IMR-90 (cell line): ENCODE data around the gene ACACA. TPM values are rescaled to one million over a fixed set of nuclear protein-coding genes. Genes with fewer than 3 reads are reported as not detected.

Experiments used
- ATAC-seq: fragments of 200-7000 bp; cut with Tn5 transposase; 2 replicates; pipeline ENCODE4 v1.9.1; 2020; ENCODE audit warnings: low read depth, mild to moderate bottlenecking, moderate library complexity
- BruUV-seq: library from RNA; stranded (reverse); fragments of 400-500 nt; replicated peaks from 2 replicates; lab custom pipeline; 2021; lab: Mats Ljungman, UMichigan
- CTCF ChIA-PET: fragments of 300-600 bp; formaldehyde crosslinking; extraction: SDS; loops from one replicate; lab custom pipeline; 2021; ENCODE audit warnings: antibody characterized with exemption; lab: Yijun Ruan, JAX
- POLR2A ChIA-PET: fragments of 300-600 bp; sonication (Branson Sonifier 250); formaldehyde crosslinking; loops from one replicate; lab custom pipeline; 2022; ENCODE audit warnings: antibody characterized with exemption; ENCODE audit not compliant: unreplicated experiment; lab: Charles Lee
- DNase-seq: peaks from one replicate; pipeline ENCODE4 v3.0.0; 2013
- H2AFZ ChIP-seq: replicated peaks from 2 replicates; pipeline ENCODE3; 2013; ENCODE audit warnings: low read length, mild to moderate bottlenecking; ENCODE audit not compliant: poor library complexity
- H2AK5ac ChIP-seq: 2 replicates; pipeline ENCODE4 v1.6.1; 2013; ENCODE audit warnings: low read depth, low read length, inconsistent platforms
- H2AK9ac ChIP-seq: replicated peaks from 2 replicates; pipeline ENCODE3; 2013; ENCODE audit warnings: mild to moderate bottlenecking, low read depth, low read length, moderate library complexity; ENCODE audit not compliant: poor library complexity
- H2BK120ac ChIP-seq: 2 replicates; pipeline ENCODE4 v1.6.1; 2013; ENCODE audit warnings: low read depth, low read length, inconsistent platforms
- H2BK15ac ChIP-seq: 3 replicates; pipeline ENCODE4 v1.6.1; 2013; ENCODE audit warnings: low read depth, low read length, inconsistent platforms
- H2BK20ac ChIP-seq: 2 replicates; pipeline ENCODE4 v1.6.1; 2013; ENCODE audit warnings: low read depth, mild to moderate bottlenecking, inconsistent platforms, low read length, moderate library complexity
- H2BK5ac ChIP-seq: 2 replicates; pipeline ENCODE4 v1.6.1; 2013; ENCODE audit warnings: mild to moderate bottlenecking, low read depth, low read length, inconsistent platforms; ENCODE audit not compliant: poor library complexity, severe bottlenecking
- H3K14ac ChIP-seq: replicated peaks from 2 replicates; pipeline ENCODE4 v1.6.1; 2013; ENCODE audit warnings: low read depth, low read length, inconsistent platforms
- H3K18ac ChIP-seq: 2 replicates; pipeline ENCODE4 v1.6.1; 2013; ENCODE audit warnings: low read depth, low read length, control low read depth
- H3K23ac ChIP-seq: 2 replicates; pipeline ENCODE4 v1.6.1; 2013; ENCODE audit warnings: low read depth, low read length, inconsistent platforms
- H3K27ac ChIP-seq: 2 replicates; pipeline ENCODE4 v1.5.1; 2013; ENCODE audit warnings: mild to moderate bottlenecking, control low read depth, low read length; ENCODE audit not compliant: insufficient read depth
- H3K27me3 ChIP-seq: 2 replicates; pipeline ENCODE4 v1.6.1; 2013; ENCODE audit warnings: low read length; ENCODE audit not compliant: control insufficient read depth, insufficient read depth
- H3K36me3 ChIP-seq: 2 replicates; pipeline ENCODE4 v1.6.1; 2013; ENCODE audit warnings: low read length, mixed read lengths; ENCODE audit not compliant: control insufficient read depth, insufficient read depth
- H3K4ac ChIP-seq: 2 replicates; pipeline ENCODE4 v1.6.1; 2013; ENCODE audit warnings: low read depth, low read length, inconsistent platforms
- H3K4me1 ChIP-seq: 2 replicates; pipeline ENCODE4 v1.6.1; 2013; ENCODE audit warnings: low read length, mixed read lengths; ENCODE audit not compliant: control insufficient read depth, insufficient read depth
- H3K4me2 ChIP-seq: 2 replicates; pipeline ENCODE4 v1.6.1; 2013; ENCODE audit warnings: low read depth, mild to moderate bottlenecking, control low read depth, low read length, moderate library complexity
- H3K4me3 ChIP-seq: 2 replicates; pipeline ENCODE4 v1.5.1; 2013; ENCODE audit warnings: low read depth, mild to moderate bottlenecking, control low read depth, low read length, moderate library complexity; ENCODE audit not compliant: insufficient read depth
- H3K56ac ChIP-seq: 2 replicates; pipeline ENCODE4 v1.6.1; 2013; ENCODE audit warnings: low read length, inconsistent platforms; ENCODE audit not compliant: insufficient read depth; ENCODE audit errors: extremely low read depth
- H3K79me1 ChIP-seq, 2 experiments: 2 replicates each; pipeline ENCODE4 v1.6.1; 2013; ENCODE audit warnings: low read length in 2 of 2, inconsistent platforms in 1 of 2, low read depth in 1 of 2
- H3K9ac ChIP-seq: 2 replicates; pipeline ENCODE4 v1.6.1; 2013; ENCODE audit warnings: low read depth, low read length, control low read depth
- H3K9me1 ChIP-seq: 2 replicates; pipeline ENCODE4 v1.6.1; 2013; ENCODE audit warnings: low read length, inconsistent platforms; ENCODE audit not compliant: insufficient read depth
- H3K9me3 ChIP-seq: 2 replicates; pipeline ENCODE4 v1.6.1; 2013; ENCODE audit warnings: low read length; ENCODE audit not compliant: control insufficient read depth, insufficient read depth
- H4K20me1 ChIP-seq: 2 replicates; pipeline ENCODE4 v1.6.1; 2013; ENCODE audit warnings: low read length, inconsistent platforms; ENCODE audit not compliant: insufficient read depth
- H4K5ac ChIP-seq: 2 replicates; pipeline ENCODE4 v1.6.1; 2013; ENCODE audit warnings: mild to moderate bottlenecking, low read depth, low read length, control low read depth
- H4K8ac ChIP-seq, 2 experiments: 2 replicates each; pipeline ENCODE4 v1.6.1; 2013; ENCODE audit warnings: low read depth in 2 of 2, low read length in 2 of 2, control low read depth in 1 of 2, inconsistent platforms in 1 of 2
- H4K91ac ChIP-seq: 2 replicates; pipeline ENCODE4 v1.6.1; 2013; ENCODE audit warnings: low read depth, low read length, inconsistent platforms; ENCODE audit not compliant: insufficient read depth
- BHLHE40 ChIP-seq: fragments of 150-350 bp; IDR thresholded peaks from 2 replicates; pipeline ENCODE4 v1.6.1; 2016; ENCODE audit warnings: mild to moderate bottlenecking, low read depth, low read length
- CEBPB ChIP-seq: IDR thresholded peaks from 2 replicates; pipeline ENCODE4 v1.6.1; 2012; ENCODE audit warnings: low read depth, low read length, improper control_type of control experiment
- CHD1 ChIP-seq: IDR thresholded peaks from 2 replicates; pipeline ENCODE4 v1.6.1; 2012; ENCODE audit warnings: low read depth, low read length, improper control_type of control experiment
- CTCF ChIP-seq: conservative IDR thresholded peaks from 2 replicates; pipeline ENCODE4 v1.5.1; 2012; ENCODE audit warnings: mild to moderate bottlenecking, low read depth, low read length, improper control_type of control experiment
- ELK1 ChIP-seq: fragments of 150-350 bp; IDR thresholded peaks from 2 replicates; pipeline ENCODE4 v1.6.1; 2016; ENCODE audit warnings: low read depth, mild to moderate bottlenecking, low read length, moderate library complexity, borderline replicate concordance
- FOS ChIP-seq: fragments of 150-350 bp; IDR thresholded peaks from 2 replicates; pipeline ENCODE4 v1.6.1; 2016; ENCODE audit warnings: low read depth, low read length
- MAFK ChIP-seq: IDR thresholded peaks from 2 replicates; pipeline ENCODE4 v1.6.1; 2012; ENCODE audit warnings: low read depth, low read length, improper control_type of control experiment
- MAZ ChIP-seq: IDR thresholded peaks from 2 replicates; pipeline ENCODE4 v1.6.1; 2012; ENCODE audit warnings: low read depth, mild to moderate bottlenecking, low read length, improper control_type of control experiment, moderate library complexity, borderline replicate concordance
- MXI1 ChIP-seq: IDR thresholded peaks from 2 replicates; pipeline ENCODE4 v1.6.1; 2012; ENCODE audit warnings: low read depth, mild to moderate bottlenecking, low read length, moderate library complexity, borderline replicate concordance
- NFE2L2 ChIP-seq: fragments of 150-350 bp; IDR thresholded peaks from 2 replicates; pipeline ENCODE4 v1.6.1; 2016; ENCODE audit warnings: low read depth, mild to moderate bottlenecking, low read length
- POLR2A ChIP-seq: IDR thresholded peaks from 2 replicates; pipeline ENCODE4 v1.6.1; 2012; ENCODE audit warnings: mild to moderate bottlenecking, low read depth, low read length
- RAD21 ChIP-seq: IDR thresholded peaks from 2 replicates; pipeline ENCODE4 v1.6.1; 2012; ENCODE audit warnings: low read length, improper control_type of control experiment
- RCOR1 ChIP-seq: IDR thresholded peaks from 2 replicates; pipeline ENCODE4 v1.6.1; 2012; ENCODE audit warnings: mild to moderate bottlenecking, low read length, improper control_type of control experiment; ENCODE audit not compliant: insufficient replicate concordance
- RFX5 ChIP-seq: IDR thresholded peaks from 2 replicates; pipeline ENCODE4 v1.8.0; 2012; ENCODE audit warnings: low read depth, mild to moderate bottlenecking, low read length, moderate library complexity
- SMC3 ChIP-seq: fragments of 150-350 bp; IDR thresholded peaks from 2 replicates; pipeline ENCODE4 v1.6.1; 2016; ENCODE audit warnings: low read depth, mild to moderate bottlenecking, antibody characterized with exemption, low read length, moderate library complexity
- USF2 ChIP-seq: fragments of 150-350 bp; IDR thresholded peaks from 2 replicates; pipeline ENCODE4 v1.6.1; 2017; ENCODE audit warnings: mild to moderate bottlenecking, antibody characterized with exemption, low read length, low read depth
- dilution Hi-C: fragments of 300-500 bp; cut with HindIII; formaldehyde crosslinking; loops from one replicate; pipeline ENCODE4 v1.14.3; 2018; ENCODE audit warnings: low sequenced_read_pairs; ENCODE audit not compliant: unreplicated experiment
- in situ Hi-C: fragments of 300-500 bp; cut with MboI; formaldehyde crosslinking; loops from 3 replicates; pipeline ENCODE4 v1.14.3; 2019; ENCODE audit warnings: low sequenced_read_pairs, inconsistent platforms, mixed read lengths
- intact Hi-C: fragments of 100-400 bp; cut with micrococcal nuclease; formaldehyde crosslinking; loops from 2 replicates; pipeline ENCODE4 v1.10.0; 2022
- polyA plus RNA-seq, 3 experiments: library from polyadenylated mRNA; depleted of rRNA; stranded (reverse); fragments of >200 nt; gene quantifications; 2 replicates each; pipeline ENCODE4 v1.2.3, GENCODE V29; 2012; ENCODE audit warnings: low replicate concordance in 1 of 3
- total RNA-seq: library from RNA; depleted of rRNA; stranded (reverse); fragments of >200 nt; gene quantifications from 2 replicates; pipeline ENCODE4 v1.2.3, GENCODE V29; 2012

ACACA gene
- total and polyA plus RNA-seq, 2 of the 4 experiments (the other 2 are of a cell fraction): 21.3 to 39.1 TPM

- H3K56ac ChIP-seq: no peak overlapping the region
- dilution Hi-C loops: no loop called here
- H3K27ac ChIP-seq: no peak overlapping the region
- no peak overlapping the region for H3K4me2 ChIP-seq
- BruUV-seq: no TSS peak
- H2BK20ac ChIP-seq: no peak overlapping the region
- H4K5ac ChIP-seq: no peak overlapping the region
- no peak for DNase-seq
- H3K9ac ChIP-seq: no peak overlapping the region
- no peak overlapping the region for H2BK15ac ChIP-seq
- no peaks in the 10 kb centered on the region for H3K9me1 ChIP-seq
- no peak overlapping the region for H2AFZ ChIP-seq
- H3K36me3 ChIP-seq: no peaks in the 10 kb centered on the region
- H2AK5ac ChIP-seq: no peak overlapping the region
- no peak overlapping the region for H3K23ac ChIP-seq
- no peaks in the 10 kb centered on the region for H4K20me1 ChIP-seq
- no peak overlapping the region for H3K4ac ChIP-seq
- no peaks in the 10 kb centered on the region for H3K27me3 ChIP-seq
- H3K18ac ChIP-seq: no peak overlapping the region
- H4K8ac ChIP-seq: no peak overlapping the region
- no peak for TF ChIP-seq ELK1
- TF ChIP-seq CTCF: no peak
- no peak for TF ChIP-seq FOS
- no peak for TF ChIP-seq RFX5
- no peak for TF ChIP-seq CHD1
- no peak for TF ChIP-seq NFE2L2
- TF ChIP-seq MAZ: no peak
- no peak for TF ChIP-seq BHLHE40
- TF ChIP-seq SMC3: no peak
- no peak for TF ChIP-seq POLR2A
- no peak for TF ChIP-seq RCOR1
- TF ChIP-seq RAD21: no peak
- no peak for TF ChIP-seq CEBPB
- TF ChIP-seq MAFK: no peak
- no peak for TF ChIP-seq USF2
- TF ChIP-seq MXI1: no peak
- peaks cover 0 to 16% of the 10 kb centered on the region in 2 experiments; a peak in 3 of 4 replicates for H3K79me1 ChIP-seq
- peaks cover 4% of the 10 kb centered on the region; the same call in 1 of the 2 replicates for H3K4me1 ChIP-seq
- ATAC-seq: no peak
- ChIA-PET CTCF (interaction anchor here (0.6 to 3.4 kb wide), 3 partner anchors 12 to 13 kb away, joined by 3 to 21 read pairs (median 5); no protein-coding TSS in a partner anchor), POLR2A (no interaction called here)
- no peak overlapping the region for H2AK9ac ChIP-seq
- H3K4me3 ChIP-seq: no peak overlapping the region
- in situ Hi-C loops: no loop called here
- no peak overlapping the region for H3K14ac ChIP-seq
- H2BK120ac ChIP-seq: no peak overlapping the region
- no peak overlapping the region for H2BK5ac ChIP-seq
- H4K91ac ChIP-seq: no peak overlapping the region
- H3K9me3 ChIP-seq: no peaks in the 10 kb centered on the region
- intact Hi-C loops: no loop called here
Measured at GRCh38 chr17:37385474-37385990, 21.1 kb downstream of the ACACA start.
